SK-N-MC (cell line): Measurements from ENCODE around the gene PACRG.

Source experiments
- EZH2 ChIP-seq: fragments of 200-600 bp; sonication (generic); IDR thresholded peaks from one replicate; pipeline ENCODE4 v1.6.1; 2017; ENCODE audit warnings: antibody characterized with exemption
- FOXP2 ChIP-seq: optimal IDR thresholded peaks from 2 replicates; pipeline ENCODE3; 2011; ENCODE audit warnings: mild to moderate bottlenecking, moderate library complexity; ENCODE audit not compliant: insufficient read depth; ENCODE audit errors: extremely low read length, control extremely low read depth
- POLR2AphosphoS5 ChIP-seq: IDR thresholded peaks from 2 replicates; pipeline ENCODE4 v1.6.1; 2012; ENCODE audit warnings: mild to moderate bottlenecking, low read depth, low read length, borderline replicate concordance

- TF ChIP-seq EZH2 (no peak), POLR2AphosphoS5 (no peak), FOXP2 (no peak)
Measured at GRCh38 chr6:163192591-163192990, 464.8 kb downstream of the PACRG start.
